ACHN (cell line): ENCODE results near the gene TES.
"Not testable (repeated sequence)": the region's sequence is repeated elsewhere in the genome, so short reads cannot be mapped to it uniquely, and the experiment has no call there.

ENCODE experiments used
- DNase-seq: peaks from one replicate; pipeline ENCODE4 v3.0.0-alpha.2; 2015
- in situ Hi-C: cut with HindIII; loops from 2 replicates; pipeline ENCODE4 v1.10.0; 2017; ENCODE audit warnings: low sequenced_read_pairs, low pct_ligation_motif_present, low pct_unique_long_range_greater_than_20kb

The TES gene, protein sequence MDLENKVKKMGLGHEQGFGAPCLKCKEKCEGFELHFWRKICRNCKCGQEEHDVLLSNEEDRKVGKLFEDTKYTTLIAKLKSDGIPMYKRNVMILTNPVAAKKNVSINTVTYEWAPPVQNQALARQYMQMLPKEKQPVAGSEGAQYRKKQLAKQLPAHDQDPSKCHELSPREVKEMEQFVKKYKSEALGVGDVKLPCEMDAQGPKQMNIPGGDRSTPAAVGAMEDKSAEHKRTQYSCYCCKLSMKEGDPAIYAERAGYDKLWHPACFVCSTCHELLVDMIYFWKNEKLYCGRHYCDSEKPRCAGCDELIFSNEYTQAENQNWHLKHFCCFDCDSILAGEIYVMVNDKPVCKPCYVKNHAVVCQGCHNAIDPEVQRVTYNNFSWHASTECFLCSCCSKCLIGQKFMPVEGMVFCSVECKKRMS

DNA sequence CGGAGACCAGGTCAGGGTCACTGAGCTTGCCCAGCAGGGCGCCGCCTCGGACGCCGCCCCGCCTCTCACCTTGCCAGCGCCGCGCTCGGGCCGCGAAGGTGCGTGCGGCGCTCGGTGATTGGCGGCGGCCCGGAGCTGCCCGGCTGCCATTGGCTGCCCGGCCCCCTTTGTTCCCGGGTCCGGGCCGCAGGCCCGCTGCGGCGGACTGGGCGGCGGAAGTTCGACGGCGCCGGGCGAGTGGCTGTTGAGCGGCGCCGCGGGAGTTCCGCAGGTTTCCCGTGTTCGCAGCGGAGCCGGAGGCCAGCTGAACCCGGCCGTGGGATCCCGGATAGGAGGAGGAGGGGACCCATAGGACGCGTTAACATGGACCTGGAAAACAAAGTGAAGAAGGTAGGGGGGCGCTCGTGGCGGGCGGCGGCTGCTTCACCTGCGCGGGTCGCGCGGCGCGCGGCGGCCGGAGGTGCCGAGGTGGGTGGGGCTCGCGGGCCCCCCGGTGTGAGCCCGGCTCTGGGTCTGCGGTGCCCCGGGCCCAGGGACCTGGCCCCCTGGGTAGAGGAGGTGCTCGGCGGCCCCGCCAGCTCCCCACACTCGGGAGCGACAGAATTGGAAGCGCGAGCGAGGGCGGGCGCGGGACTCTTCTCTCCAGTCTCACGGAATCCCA lies at the start of gene TES:
Gene TES, plus strand, starts transcription at position 195 of the 661 bp plus-strand sequence. Its CDS starts 169 bp downstream, at position 364.
- in situ Hi-C loops: no loop called here
- peak; percentile 88 for DNase-seq

DNA sequence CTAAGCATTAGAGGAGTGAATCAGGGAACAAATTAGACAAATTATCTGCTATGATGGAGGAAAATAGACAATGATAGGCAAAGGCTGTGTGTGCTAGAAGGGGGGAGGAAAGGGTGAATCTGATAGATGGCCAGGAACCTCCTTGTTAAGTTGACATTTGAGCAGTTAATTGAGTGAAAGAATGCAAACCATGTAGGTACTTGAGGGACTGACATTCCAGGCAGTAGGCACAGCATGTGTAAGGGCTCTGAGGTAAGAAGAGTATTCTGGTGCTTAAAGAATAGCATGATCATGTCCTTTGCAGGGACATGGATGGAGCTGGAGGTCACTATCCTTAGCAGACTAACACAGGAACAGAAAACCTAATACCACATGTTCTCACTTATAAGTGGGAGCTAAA lies 48.6 kb upstream of the TES start:
- peak; percentile 50 for DNase-seq
- in situ Hi-C loops: loop anchor here (25.0 kb wide), 1 partner anchor 426 kb away; no protein-coding TSS in a partner anchor

DNA sequence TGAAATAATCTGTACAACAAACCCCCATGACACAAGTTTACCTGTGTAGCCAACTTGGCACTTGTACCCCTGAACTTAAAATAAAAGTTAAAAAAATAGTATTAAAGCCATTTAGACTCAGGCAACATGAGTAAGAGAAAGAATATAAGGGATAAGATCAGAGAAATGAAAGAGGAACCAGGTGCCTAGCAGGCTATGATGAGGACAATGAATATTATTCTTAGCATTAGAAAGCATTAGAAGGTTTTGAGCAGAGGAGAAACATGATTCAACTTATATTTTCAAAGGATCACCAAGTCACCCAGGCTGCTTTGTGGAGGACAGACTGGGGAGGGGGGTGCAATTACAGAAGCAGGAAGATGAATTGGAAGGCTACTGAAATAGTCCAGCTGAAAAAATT lies 48.1 kb upstream of the TES start:
- DNase-seq: no peak
- in situ Hi-C loops: loop anchor here (25.0 kb wide), 1 partner anchor 425 kb away; no protein-coding TSS in a partner anchor

DNA sequence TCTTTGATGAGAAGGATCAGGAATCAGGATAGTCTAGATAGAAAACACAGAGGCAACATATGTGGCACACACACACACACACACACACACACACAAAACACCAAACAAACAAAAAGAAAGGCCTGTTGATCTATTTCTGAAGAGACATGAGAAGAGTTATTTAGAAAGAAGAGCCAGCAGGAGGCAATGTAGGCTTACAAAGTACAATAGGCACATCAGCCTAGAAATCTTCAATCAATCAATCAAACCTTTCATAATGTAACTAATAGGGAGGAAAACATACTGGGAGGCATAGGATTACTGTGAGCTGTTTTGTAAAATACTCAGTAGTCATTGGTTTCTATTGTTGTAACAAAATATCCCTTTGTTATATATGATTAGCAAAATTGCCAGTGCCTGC lies 47.3 kb upstream of the TES start:
- peak; percentile 45 for DNase-seq
- in situ Hi-C loops: loop anchor here (25.0 kb wide), 1 partner anchor 424 kb away; no protein-coding TSS in a partner anchor

DNA sequence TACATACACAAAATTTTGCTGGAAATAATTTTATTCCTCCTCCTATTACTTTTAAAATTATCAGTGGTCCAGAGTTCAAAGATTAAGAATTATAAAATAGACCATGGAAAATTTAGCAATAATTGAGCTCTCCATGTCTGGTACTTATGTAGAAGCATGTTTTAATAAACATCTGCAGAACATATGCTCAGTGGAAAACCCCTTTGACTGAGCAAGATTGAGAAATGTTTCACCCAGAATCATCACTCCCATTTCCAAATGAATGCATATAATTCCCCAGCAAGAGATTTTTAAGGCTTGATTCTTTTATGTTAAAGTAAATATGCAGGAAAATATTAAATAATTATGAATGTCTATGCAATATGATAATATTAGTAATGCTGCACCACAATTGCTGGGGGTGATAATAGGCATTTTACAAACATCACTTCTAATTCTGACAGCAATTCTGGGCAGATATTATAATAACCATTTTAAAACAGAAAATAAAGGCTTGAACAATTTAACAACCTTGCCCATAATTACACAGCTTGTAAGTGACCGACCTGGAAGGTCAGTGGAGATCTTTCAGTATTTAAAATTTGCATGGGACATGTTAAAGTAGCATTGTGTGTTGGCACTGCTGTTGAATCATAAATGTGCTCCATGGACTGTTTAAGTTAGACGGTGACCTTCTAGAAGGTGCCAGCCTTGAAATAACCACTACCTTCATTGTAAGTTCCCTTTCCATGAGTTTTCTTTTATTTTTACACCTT lies 45.6 kb upstream of the TES start:
- in situ Hi-C loops: loop anchor here (25.0 kb wide), 1 partner anchor 423 kb away; no protein-coding TSS in a partner anchor
- no peak for DNase-seq

DNA sequence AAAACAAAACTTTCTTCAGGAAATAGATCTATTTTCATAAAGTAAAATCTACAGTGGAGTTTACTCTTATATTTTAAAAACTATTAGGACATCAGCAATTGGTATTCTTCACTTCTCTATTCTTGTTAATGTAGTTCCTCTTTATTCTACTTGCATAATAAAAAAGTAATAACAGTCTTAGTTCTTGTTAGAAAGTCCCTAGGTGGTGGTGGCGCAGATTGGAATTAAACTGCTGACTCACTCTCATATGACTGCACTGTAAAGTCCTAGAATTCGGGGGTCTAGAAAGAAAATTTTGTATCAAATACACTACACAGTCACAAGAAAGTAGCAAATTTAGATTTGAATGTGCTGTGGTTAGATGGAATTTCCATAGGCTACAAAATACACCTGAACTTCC lies 44.6 kb upstream of the TES start:
- in situ Hi-C loops: loop anchor here (25.0 kb wide), 1 partner anchor 422 kb away; no protein-coding TSS in a partner anchor

DNA sequence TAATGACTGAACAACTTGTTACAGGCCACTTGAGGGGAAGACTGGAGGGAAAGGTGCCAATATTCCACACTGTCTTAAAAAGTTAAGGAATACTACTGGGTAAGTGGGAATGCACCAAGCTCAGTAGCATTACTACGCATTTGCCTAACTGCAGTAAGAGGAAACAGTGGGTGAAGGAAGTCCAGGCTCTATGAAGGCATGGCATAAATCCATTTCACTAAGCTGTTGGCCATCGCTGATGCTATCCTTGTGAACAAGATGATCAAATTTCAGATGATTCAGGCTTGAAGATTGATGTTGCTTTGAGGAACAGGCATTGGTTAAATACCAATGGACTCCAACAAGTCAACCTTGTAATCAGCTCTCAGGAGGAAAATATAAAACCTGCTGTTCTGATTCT lies 44.2 kb upstream of the TES start:
- DNase-seq: no peak
- in situ Hi-C loops: loop anchor here (25.0 kb wide), 1 partner anchor 421 kb away; no protein-coding TSS in a partner anchor

More for the DNA sequence above, 44.6 kb upstream of the TES start:
- DNase-seq: no peak

DNA sequence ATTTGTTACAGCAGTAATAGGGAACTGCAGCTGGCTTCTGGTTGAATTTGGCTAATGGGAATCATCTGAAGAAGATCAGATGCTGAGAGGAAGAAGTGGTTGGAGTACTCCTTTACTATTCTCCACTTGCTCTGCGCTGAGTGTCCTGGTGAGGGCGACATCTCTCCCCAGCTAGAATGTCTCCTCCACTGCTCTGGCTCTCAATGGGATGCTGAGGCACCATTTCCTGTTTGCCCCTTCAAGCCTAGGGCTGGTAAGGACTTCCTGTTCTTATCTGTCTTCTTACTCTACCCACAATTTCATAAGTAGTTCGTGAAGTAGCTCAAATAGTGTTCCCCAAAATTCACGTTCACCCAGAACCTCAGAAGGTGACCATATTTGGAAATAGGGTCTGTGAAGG lies 43.2 kb upstream of the TES start:
- in situ Hi-C loops: loop anchor here (25.0 kb wide), 1 partner anchor 420 kb away; no protein-coding TSS in a partner anchor
- DNase-seq: no peak

DNA sequence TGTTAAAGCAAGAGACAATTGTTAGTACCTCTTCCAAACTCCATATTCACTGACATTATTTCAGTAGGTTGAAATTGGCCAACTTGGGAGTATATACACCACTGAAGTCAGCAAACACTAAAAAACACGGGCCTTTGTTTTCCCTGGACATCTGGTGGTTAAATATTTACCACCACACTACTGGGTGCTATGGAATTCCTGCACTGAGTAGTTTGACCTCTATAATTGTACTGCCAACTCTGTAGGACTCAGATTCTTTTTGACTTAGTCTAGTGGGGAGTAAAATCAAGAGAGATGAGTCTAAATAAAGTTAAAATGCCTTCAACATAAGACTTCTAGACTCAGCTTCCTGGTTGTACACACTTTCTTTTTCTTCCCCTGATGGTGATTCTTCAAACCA lies 41.3 kb upstream of the TES start:
- DNase-seq: peak; percentile 85
- in situ Hi-C loops: loop anchor here (25.0 kb wide), 1 partner anchor 418 kb away; no protein-coding TSS in a partner anchor

DNA sequence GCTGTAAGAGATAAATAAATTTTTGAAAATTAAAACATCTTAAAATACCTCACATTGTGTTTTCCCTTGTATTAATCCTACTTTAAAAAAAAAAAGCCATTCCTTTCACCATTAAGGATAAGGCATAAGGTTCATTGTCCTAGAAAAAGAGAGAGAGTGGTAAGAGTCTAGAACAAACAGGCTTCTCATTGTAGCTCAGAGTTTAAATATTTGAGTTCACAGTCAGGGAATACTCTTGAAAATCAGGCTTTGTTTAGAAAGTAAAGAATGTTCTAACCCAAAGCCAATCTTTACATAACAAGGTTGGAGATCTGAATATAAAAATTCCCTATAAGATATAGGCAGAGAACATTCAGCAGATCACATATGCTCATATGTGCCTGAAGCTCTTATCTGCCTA lies 40.2 kb upstream of the TES start:
- no peak for DNase-seq
- in situ Hi-C loops: loop anchor here (10.0 to 25.0 kb wide), 2 partner anchors 85 to 417 kb away; no protein-coding TSS in a partner anchor

DNA sequence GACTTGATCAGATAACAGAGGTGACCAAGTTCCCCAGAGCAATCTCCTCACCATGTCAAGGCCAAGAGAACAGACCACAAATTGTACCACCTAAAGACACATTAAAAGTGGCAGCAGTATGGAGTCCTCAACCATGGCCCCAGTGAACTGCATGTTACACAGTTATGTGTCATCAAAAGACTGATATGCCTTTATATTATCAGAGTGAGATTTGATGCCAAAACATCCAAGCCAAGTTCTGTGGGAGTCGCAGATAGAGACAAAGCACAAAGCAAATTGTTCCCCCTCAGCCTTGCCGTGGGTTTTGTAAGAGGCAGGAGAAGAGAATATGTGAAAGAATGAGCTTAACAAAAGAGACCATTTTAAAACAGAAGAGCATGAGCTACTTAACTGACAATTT lies 39.2 kb upstream of the TES start:
- in situ Hi-C loops: loop anchor here (10.0 to 25.0 kb wide), 2 partner anchors 84 to 416 kb away; no protein-coding TSS in a partner anchor

DNA sequence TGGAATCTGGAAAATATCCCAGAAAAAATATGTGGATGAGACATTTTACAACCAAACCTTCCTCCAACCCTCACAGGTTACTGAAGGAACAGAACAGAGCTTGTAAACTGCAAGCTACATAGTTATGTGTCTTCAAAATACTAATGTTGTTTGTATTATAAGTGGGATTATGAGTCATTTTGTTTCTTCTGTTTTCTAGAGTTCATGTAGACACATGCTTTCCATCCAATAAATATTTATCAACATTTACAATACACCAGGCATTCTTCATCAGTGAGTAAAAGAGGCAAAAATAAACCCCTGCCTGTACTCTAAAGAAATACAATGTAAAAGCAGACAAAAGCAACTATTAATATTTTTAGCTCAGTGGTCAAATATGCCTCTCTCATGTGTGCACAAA lies 38.0 kb upstream of the TES start:
- in situ Hi-C loops: loop anchor here (10.0 to 25.0 kb wide), 2 partner anchors 82 to 415 kb away; no protein-coding TSS in a partner anchor
- DNase-seq: no peak

More for the DNA sequence above, 39.2 kb upstream of the TES start:
- no peak for DNase-seq

DNA sequence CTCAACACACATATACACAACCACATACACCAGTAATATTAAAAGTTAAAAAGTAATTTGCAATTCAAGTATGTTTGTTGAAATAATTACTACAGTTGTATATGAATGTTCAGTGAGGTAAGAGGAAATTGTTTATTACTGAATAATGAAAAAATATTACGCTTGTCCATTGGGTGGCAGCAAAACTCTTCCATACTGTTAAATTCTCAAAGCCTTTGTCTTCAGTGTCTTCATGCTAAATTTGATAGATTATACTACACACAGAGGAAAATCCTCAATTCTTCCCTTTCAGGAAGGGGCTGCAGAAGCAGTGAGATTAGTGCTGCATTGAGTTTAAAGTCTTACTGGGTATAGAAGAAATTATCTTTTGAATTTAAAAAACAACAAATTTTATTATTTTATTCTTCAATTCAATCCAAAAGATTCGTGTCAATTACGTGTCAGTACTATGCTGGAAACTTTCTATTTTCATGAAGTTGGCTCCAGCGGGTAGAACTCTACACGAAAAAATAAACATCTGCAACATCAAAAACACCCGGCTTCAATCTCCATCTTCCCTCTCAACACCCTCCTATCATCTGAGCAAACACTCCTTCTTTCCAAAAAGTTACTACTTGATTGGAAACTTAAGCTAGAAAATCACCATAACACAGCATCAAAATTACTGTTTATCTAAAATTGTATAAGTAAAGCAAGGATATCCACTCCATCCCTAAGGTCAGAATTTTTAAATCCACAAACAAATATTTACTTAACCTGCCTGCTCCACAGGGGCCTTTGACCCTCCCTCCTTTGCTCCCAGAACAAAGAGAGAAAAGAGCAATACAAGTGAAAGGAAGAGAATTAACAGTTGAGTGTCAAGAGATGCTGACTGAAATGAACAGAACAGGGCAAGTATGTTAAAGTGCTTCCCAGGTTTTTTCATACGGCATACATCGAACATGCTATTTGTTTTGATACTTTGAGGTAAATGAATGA lies 37.0 kb upstream of the TES start:
- DNase-seq: peak; percentile 82
- in situ Hi-C loops: loop anchor here (10.0 to 25.0 kb wide), 2 partner anchors 81 to 414 kb away; no protein-coding TSS in a partner anchor

DNA sequence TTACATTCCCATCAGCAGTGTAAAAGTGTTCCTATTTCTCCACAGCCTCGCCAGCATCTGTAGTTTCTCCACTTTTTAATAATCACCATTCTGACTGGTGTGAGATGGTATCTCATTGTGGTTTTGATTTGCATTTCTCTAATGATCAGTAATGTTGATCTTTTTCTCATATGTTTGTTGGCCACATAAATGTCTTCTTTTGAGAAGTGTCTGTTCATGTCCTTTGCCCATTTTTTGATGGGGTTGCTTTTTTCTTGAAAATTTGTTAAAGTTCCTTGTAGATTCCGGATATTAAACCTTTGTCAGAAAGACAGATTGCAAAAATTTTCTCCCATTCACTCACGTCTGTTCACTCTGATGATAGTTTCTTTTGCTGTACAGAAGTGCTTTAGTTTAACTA lies 35.2 kb upstream of the TES start:
- not testable (repeated sequence) for DNase-seq
- in situ Hi-C loops: loop anchor here (10.0 kb wide), 1 partner anchor 80 kb away; no protein-coding TSS in a partner anchor

DNA sequence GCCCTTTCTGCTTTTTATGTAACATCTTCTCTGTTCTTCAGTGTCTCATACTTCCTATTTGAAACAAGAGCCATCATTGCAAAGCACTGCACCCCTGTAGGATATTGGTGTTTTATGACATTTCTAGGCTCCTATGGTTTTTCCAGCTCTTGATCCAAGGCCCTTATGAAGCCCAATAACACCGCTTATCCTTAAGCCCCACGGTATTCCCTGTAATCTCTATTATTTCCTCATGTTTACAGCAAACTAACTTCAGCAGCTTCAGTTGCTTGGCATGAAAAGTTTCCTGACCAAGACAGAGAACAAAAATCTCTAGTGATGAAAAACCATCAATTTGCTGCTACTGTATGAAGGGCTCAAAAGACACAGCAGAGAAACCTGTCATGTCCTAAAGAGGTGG lies 34.1 kb upstream of the TES start:
- in situ Hi-C loops: loop anchor here (10.0 kb wide), 1 partner anchor 79 kb away; no protein-coding TSS in a partner anchor
- no peak for DNase-seq

DNA sequence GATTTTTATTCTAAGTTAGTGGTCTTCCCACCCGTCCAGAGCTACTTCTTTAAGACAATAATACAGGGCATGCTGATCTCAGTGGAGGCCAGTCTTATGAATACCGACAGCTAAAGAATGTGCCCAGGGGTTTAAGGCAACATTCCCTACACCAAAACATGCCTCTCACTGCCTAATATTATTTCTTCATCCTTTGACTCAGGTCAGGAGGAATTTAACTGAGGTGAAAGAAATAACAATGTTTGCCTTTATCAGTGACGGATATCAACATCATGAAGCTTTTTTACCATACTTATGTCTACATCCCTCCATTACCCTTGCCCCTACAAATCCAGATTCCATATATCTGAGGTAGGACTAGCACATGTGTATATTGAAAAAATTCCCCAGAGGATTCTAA lies 33.3 kb upstream of the TES start:
- no peak for DNase-seq
- in situ Hi-C loops: loop anchor here (10.0 kb wide), 1 partner anchor 78 kb away; no protein-coding TSS in a partner anchor

DNA sequence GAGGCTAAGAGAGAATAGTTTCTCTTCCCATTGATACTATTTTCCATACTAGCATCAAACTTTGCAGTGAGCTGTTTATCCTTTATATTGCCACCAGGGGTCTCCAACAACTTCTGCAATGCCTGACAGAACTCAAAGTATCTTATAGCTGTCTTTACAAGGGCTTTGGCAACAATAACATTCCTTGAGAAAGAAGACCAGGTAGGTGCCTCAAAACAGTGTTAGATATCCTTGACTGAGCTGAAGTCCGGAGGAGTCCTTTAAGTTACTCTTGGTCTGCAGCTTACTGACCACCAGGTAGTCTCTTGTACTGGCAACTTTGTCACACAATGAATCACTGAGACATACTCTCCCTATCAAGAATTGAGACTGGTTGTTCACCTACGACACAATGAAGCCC lies 30.0 kb upstream of the TES start:
- DNase-seq: peak; percentile 76

More for the DNA sequence above, 30.0 kb upstream of the TES start:
- in situ Hi-C loops: no loop called here
